Mucosa of stomach (tissue), 1 donor: Measurements from ENCODE around the gene ZNF480.
"Not testable (repeated sequence)": the region's sequence is repeated elsewhere in the genome, so short reads cannot be mapped to it uniquely, and the experiment has no call there.

Experiments
- H3K27me3 ChIP-seq: one replicate; pipeline ENCODE4 v1.7.0; 2013; ENCODE audit warnings: mild to moderate bottlenecking, low read length; ENCODE audit not compliant: control insufficient read depth, insufficient read depth
- H3K36me3 ChIP-seq: one replicate; pipeline ENCODE4 v1.7.0; 2013; ENCODE audit warnings: low read length; ENCODE audit not compliant: control insufficient read depth, insufficient read depth
- H3K4me1 ChIP-seq: one replicate; pipeline ENCODE4 v1.7.0; 2013; ENCODE audit warnings: mild to moderate bottlenecking, low read length; ENCODE audit not compliant: control insufficient read depth, insufficient read depth
- H3K4me3 ChIP-seq: one replicate; pipeline ENCODE4 v1.7.0; 2013; ENCODE audit warnings: low read length
- H3K9ac ChIP-seq: one replicate; pipeline ENCODE4 v1.7.0; 2013; ENCODE audit warnings: mild to moderate bottlenecking, low read length, moderate library complexity
- H3K9me3 ChIP-seq: one replicate; pipeline ENCODE4 v1.7.0; 2013; ENCODE audit warnings: mild to moderate bottlenecking, low read length, moderate library complexity; ENCODE audit not compliant: control insufficient read depth
- donor health status: Pancreatic carcinoma.

The ZNF480 gene

GRCh38 chr19:52296773-52297600 is at the start of gene ZNF480:
Gene ZNF480 (plus strand): TSS chr19:52297169. CDS start chr19:52300413, 3,244 bp downstream.
- peak within 1 kb of the TSS; percentile 97 for H3K9ac ChIP-seq
- no peaks in the 10 kb centered on the region for H3K27me3 ChIP-seq
- H3K9me3 ChIP-seq: no peaks in the 10 kb centered on the region

DNA sequence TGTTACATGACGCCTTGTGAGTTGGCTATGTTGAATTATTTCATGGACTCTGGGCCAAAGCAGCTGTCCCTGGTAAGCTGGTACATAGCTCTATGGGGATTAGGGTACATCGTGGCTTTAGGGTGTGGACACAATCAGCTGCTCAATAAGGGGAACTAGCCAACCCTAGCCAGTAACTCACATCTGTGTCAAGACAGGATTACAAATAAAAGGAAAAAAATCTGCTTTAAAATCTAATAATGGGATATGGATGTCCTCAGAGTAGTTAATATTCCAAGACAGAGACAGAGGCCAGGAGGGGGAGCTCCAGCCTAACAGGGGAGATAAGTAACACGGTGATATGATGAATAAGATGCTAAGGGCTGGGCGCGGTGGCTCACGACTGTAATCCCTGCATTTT is 48.7 kb upstream of the ZNF480 start:
- H3K9ac ChIP-seq: no peak overlapping the region
- H3K4me1 ChIP-seq: no peaks in the 10 kb centered on the region
- H3K9me3 ChIP-seq: no peaks in the 10 kb centered on the region
- no peaks in the 10 kb centered on the region for H3K27me3 ChIP-seq
- no peaks in the 10 kb centered on the region for H3K36me3 ChIP-seq
- H3K4me3 ChIP-seq: no peak overlapping the region

More at GRCh38 chr19:52296773-52297600, at the start of gene ZNF480:
- Histone ChIP-seq H3K4me3 (peak within 1 kb of the TSS; percentile 87), H3K36me3 (no peaks in the 10 kb centered on the region), H3K4me1 (peaks cover 13% of the 10 kb centered on the region)

DNA sequence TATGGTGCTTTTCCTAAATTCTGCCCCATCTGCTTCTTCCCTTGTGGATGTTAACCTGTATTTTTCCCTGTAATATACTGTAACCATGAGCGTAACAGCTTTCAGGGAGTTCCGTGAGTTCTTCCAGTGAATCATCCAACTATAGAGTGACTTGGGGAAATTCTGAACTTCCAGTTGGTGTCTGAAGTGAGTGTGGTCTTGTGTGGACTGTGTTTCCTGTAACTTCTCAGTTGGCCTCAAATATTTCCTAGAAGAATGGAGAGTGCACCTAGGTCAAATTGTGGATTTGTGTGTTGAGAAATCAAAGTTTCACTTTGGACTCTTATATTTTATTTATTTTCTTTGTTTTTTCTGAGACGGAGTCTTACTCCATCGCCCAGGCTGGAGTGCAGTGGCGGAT is 38.5 kb upstream of the ZNF480 start:
- Histone ChIP-seq H3K4me1 (no peaks in the 10 kb centered on the region), H3K27me3 (no peaks in the 10 kb centered on the region), H3K36me3 (no peaks in the 10 kb centered on the region), H3K9ac (no peak overlapping the region), H3K9me3 (no peaks in the 10 kb centered on the region), H3K4me3 (no peak overlapping the region)

- not testable (repeated sequence) for H3K9me3 ChIP-seq, H3K4me3 ChIP-seq, H3K9ac ChIP-seq, H3K27me3 ChIP-seq, H3K4me1 ChIP-seq, H3K36me3 ChIP-seq
Measured at GRCh38 chr19:52265556-52265955, 31.4 kb upstream of the ZNF480 start.

DNA sequence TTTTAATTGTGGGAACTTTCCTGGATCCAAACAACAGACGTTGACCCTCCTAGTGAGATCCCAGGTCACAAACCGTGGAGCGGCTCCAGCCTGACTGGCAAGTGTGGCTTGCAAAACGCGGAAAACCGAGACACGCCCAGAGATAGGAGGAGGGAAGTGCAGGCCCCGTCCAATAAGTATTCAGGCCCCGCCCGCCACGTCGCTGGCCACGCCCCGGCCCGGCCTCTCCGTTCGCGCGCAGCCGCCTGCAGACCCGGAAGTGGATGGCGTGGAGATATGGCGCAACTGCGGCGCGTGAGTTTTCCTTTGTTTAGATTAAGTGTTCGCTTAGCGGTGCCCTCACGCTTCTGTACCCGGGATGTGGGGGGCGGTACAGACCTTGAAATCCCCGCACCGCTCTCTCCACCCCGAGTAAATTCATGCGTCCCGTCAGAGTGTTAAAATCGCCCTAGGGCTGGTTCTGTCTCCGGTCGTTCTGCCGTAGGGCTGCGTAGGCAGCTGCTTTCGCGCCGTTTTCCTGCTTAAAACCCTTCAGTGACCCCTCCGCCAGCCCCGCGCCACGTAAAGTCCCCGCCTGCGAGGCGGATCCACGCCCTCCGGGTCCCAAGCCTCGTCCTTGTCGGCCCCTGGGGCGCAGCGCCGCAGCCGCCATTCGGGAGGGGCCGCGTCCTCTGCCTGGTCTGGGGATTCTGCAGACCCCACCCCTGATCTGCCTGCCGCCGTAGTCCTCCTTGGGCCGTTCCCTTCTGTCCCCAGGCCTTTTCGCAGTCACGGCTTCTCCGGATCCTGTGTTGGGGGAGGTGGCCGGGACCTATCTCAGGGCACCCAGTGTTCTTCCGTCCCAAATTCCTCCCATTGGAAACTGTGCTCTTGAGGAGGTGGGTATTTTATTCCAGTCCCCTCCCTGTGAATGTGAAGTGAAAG is 27.4 kb upstream of the ZNF480 start, which contains the start of gene ZNF766:
TSS of gene ZNF766 (plus strand) at position 250 of the 924 bp plus-strand sequence. CDS start at position 277, 27 bp downstream.
- Histone ChIP-seq H3K4me3 (peak within 1 kb of the TSS; percentile 97), H3K27me3 (no peaks in the 10 kb centered on the region), H3K4me1 (peaks cover 9% of the 10 kb centered on the region), H3K36me3 (peaks cover 9% of the 10 kb centered on the region), H3K9me3 (no peaks in the 10 kb centered on the region), H3K9ac (peak within 1 kb of the TSS; percentile 100)

DNA sequence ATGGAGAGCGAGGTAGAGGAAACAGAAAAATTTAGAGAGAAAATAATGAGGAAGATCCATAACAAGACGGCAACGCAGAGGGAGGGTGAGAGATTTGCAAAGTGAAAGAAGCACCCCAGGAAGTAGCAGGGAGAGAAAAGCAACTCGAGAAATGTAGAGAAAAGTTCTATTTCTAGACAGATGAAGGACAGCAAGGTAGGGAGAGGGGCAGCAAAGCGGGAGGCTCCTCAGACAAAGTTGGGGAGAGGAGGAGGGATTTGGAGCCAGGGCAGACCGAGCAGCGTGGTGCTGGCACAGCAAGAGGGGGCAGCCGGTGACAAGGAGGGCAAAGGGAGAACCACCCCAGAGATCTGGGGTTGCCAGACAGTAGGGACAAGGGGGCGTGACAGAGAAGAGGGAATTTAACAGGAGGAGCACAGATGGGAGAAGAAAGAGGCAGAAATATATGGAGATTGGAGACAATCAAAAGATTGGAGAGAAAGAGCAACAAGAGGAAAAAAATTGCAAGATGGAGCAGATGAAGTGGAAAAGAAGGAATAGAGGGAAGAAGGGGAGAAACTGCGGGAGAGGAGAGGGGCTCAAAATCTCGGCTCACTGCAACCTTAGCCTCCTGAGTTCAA is 26.6 kb upstream of the ZNF480 start:
- H3K36me3 ChIP-seq: peaks cover 9% of the 10 kb centered on the region
- peak overlapping the region; percentile 100 for H3K9ac ChIP-seq
- no peaks in the 10 kb centered on the region for H3K27me3 ChIP-seq
- no peaks in the 10 kb centered on the region for H3K9me3 ChIP-seq
- H3K4me1 ChIP-seq: peaks cover 9% of the 10 kb centered on the region
- peak overlapping the region; percentile 97 for H3K4me3 ChIP-seq

DNA sequence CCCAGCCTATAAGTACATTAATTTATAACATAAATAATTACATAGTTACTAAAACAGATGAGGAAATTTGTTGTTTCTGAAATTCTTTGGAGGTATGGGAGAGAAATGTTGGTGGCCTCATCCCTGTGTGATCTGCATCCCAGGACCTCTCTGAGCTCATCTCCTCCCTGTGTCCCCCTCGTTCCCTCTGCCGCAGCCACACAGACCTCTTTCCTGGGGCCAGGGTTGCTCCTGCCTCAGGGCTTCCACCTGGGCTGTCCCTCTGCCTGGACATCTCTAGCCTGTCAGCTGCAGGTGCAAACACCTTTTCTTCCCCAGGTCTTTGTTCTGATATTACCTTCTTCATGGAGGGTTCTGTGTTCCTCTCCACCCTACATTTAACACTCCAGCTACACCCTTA is 23.7 kb upstream of the ZNF480 start:
- Histone ChIP-seq H3K36me3 (peaks cover 9% of the 10 kb centered on the region), H3K9me3 (no peaks in the 10 kb centered on the region), H3K4me1 (peaks cover 9% of the 10 kb centered on the region), H3K27me3 (no peaks in the 10 kb centered on the region), H3K9ac (no peak overlapping the region), H3K4me3 (no peak overlapping the region)

DNA sequence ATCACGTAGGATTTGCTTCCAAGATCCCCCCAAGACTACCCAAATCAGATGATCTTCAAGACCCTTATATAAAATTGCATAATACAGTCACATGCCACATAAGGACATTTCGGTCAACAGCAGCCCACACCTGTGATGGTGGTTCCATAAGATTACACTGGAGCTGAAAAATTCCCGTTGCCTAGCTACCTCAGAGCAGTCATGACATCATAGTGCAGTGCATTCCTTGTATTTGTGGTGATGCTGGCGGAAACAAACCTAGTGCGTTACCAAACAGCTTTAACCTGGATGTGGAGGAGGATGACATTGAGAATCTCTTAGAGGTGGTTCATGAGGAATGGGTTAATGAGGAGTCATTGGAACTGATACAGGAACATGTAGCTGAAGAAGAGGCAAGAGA is 22.8 kb upstream of the ZNF480 start:
- peaks cover 9% of the 10 kb centered on the region for H3K4me1 ChIP-seq
- no peaks in the 10 kb centered on the region for H3K27me3 ChIP-seq
- H3K4me3 ChIP-seq: no peak overlapping the region
- H3K36me3 ChIP-seq: peaks cover 9% of the 10 kb centered on the region
- H3K9me3 ChIP-seq: no peaks in the 10 kb centered on the region
- no peak overlapping the region for H3K9ac ChIP-seq

- H3K27me3 ChIP-seq: no peaks in the 10 kb centered on the region
- no peak overlapping the region for H3K9ac ChIP-seq
- no peaks in the 10 kb centered on the region for H3K9me3 ChIP-seq
- peaks cover 9% of the 10 kb centered on the region for H3K36me3 ChIP-seq
- H3K4me3 ChIP-seq: no peak overlapping the region
- H3K4me1 ChIP-seq: peaks cover 1% of the 10 kb centered on the region
Measured at GRCh38 chr19:52275988-52276387, 21.0 kb upstream of the ZNF480 start.

DNA sequence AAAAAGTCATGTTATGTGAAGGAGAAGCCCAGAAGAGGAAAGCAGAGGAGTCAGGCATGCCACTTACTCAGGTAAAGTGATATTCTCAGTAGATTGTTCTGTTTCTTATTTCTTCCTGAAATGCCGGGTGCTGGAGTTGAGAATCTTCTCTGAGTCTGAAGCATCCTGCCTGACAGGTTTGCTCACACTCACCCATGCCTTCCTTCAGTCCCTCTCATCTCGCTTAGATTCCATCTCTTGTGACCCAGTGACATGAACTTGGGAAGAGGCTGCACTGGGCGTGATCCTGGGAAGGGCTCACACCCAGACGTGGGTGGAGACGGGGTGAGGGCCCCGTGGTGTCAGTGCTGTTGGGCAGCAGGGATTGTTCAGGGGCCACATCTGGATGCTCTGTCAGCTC is 19.5 kb upstream of the ZNF480 start:
- Histone ChIP-seq H3K4me1 (no peaks in the 10 kb centered on the region), H3K4me3 (no peak overlapping the region), H3K27me3 (no peaks in the 10 kb centered on the region), H3K36me3 (peaks cover 9% of the 10 kb centered on the region), H3K9ac (no peak overlapping the region), H3K9me3 (no peaks in the 10 kb centered on the region)

DNA sequence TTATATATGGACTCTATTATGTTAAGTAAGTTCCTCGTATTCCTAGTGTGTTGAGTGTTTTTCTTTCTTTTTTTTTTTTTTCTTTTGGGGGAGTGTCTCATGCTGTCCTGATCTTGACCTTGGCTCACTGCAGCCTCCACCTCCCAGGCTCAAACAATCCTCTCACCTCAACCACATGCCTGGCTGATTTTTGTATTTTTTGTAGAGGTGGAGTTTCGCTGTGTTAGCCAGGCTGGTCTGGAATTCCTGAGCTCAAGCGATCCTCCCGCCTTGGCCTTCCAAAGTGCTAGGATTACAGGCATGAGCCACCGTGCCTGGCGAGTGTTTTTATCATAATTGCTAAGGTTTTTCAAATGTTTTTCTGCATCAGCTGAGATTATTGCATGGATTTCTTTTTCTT is 10.7 kb upstream of the ZNF480 start:
- Histone ChIP-seq H3K36me3 (peaks cover 21% of the 10 kb centered on the region), H3K4me3 (no peak overlapping the region), H3K27me3 (no peaks in the 10 kb centered on the region), H3K4me1 (no peaks in the 10 kb centered on the region), H3K9ac (no peak overlapping the region), H3K9me3 (peaks cover 16% of the 10 kb centered on the region)
